Liver (tissue), 3 donors: Measurements from ENCODE around the gene RPL27A.

Experiments used
- CTCF ChIP-seq: fragments of 150-350 bp; IDR thresholded peaks from 2 replicates; pipeline ENCODE4 v1.5.1; 2017; ENCODE audit warnings: improper control_type of control experiment, low read depth, low read length; ENCODE audit not compliant: missing input control
- EGR1 ChIP-seq, 2 donors: IDR thresholded peaks; 2 replicates each; pipeline ENCODE4 v1.6.1; 2016 to 2018; ENCODE audit warnings: antibody characterized with exemption in 2 of 2, low read depth in 2 of 2
- JUND ChIP-seq, 2 donors: IDR thresholded peaks; 2 replicates each; pipeline ENCODE4 v1.6.1; 2016; ENCODE audit warnings: antibody characterized with exemption in 2 of 2
- RAD21 ChIP-seq, 2 donors: IDR thresholded peaks; 2 replicates each; pipeline ENCODE4 v1.6.1; 2016; ENCODE audit warnings: antibody characterized with exemption in 2 of 2, mild to moderate bottlenecking in 2 of 2
- REST ChIP-seq: IDR thresholded peaks from 2 replicates; pipeline ENCODE4 v1.6.1; 2016; ENCODE audit warnings: antibody characterized with exemption, mild to moderate bottlenecking
- YY1 ChIP-seq: IDR thresholded peaks from 2 replicates; pipeline ENCODE4 v1.6.1; 2016; ENCODE audit warnings: antibody characterized with exemption, mild to moderate bottlenecking
- donor health status: healthy.
- donor health status: healthy.

- TF ChIP-seq REST (peak; percentile 81), CTCF (no peak), YY1 (peak; percentile 89), RAD21 (IDR thresholded peaks at IDR 0.05) (peak; percentile 41 to 56), EGR1 (IDR thresholded peaks at IDR 0.05; ENCODE audit: low read depth in 2 of 2) (peak in 1 of 2 donors; percentile 56), JUND (IDR thresholded peaks at IDR 0.05) (no peak)
Measured at GRCh38 chr11:8682303-8683114, at the start of gene RPL27A, which contains the start of gene TRIM66.
